IPS DF 6.9 (cell line): ENCODE data around the gene THAP5.

Source experiments
- DNase-seq: peaks from one replicate; pipeline ENCODE4 v3.0.0-alpha.2; 2013; ENCODE audit warnings: low read depth, low spot score
- H3K27ac ChIP-seq: one replicate; pipeline ENCODE4 v1.5.1; 2013; ENCODE audit warnings: low read length, control low read depth
- H3K27me3 ChIP-seq: 2 replicates; pipeline ENCODE4 v1.6.1; 2013; ENCODE audit warnings: mild to moderate bottlenecking, low read length; ENCODE audit not compliant: control insufficient read depth, insufficient read depth
- H3K36me3 ChIP-seq: 2 replicates; pipeline ENCODE4 v1.6.1; 2013; ENCODE audit warnings: low read length; ENCODE audit not compliant: control insufficient read depth, insufficient read depth
- H3K4me1 ChIP-seq: 2 replicates; pipeline ENCODE4 v1.6.1; 2013; ENCODE audit warnings: low read length; ENCODE audit not compliant: control insufficient read depth, insufficient read depth
- H3K4me3 ChIP-seq: 2 replicates; pipeline ENCODE4 v1.5.1; 2013; ENCODE audit warnings: mild to moderate bottlenecking, low read length
- H3K9me3 ChIP-seq: 2 replicates; pipeline ENCODE4 v1.6.1; 2013; ENCODE audit warnings: low read length, inconsistent platforms; ENCODE audit not compliant: control insufficient read depth, insufficient read depth
- WGBS: extraction: QIAGEN DNeasy Blood & Tissue Kit; methylation state at CpG from one replicate; pipeline ENCODE4 v1.1.7; 2013; ENCODE audit warnings: mixed read lengths, missing lambda C conversion rate; ENCODE audit not compliant: insufficient read length, insufficient coverage; 5-methylcytosine and 5-hydroxymethylcytosine counted together

THAP5 gene

GRCh38 chr7:108569381-108570145 lies at the start of gene THAP5, which contains the start of gene DNAJB9:
THAP5 (minus strand) TSS chr7:108569706; CDS start chr7:108569569, 137 bp downstream.
DNAJB9 (plus strand) TSS chr7:108569874; CDS start chr7:108571727, 1,853 bp downstream.
- Histone ChIP-seq H3K4me3 (peak within 1 kb of the TSS; percentile 63), H3K36me3 (no peaks in the 10 kb centered on the region), H3K27ac (no peak within 1 kb of the TSS), H3K27me3 (no peaks in the 10 kb centered on the region), H3K9me3 (no peaks in the 10 kb centered on the region), H3K4me1 (no peaks in the 10 kb centered on the region; the same call in 1 of the 2 replicates)
- peak; percentile 99 for DNase-seq
- no CpG with 5 or more reads among the region's 65 CpGs for WGBS

GRCh38 chr7:108618056-108618455 lies 48.5 kb upstream of the THAP5 start:
- no CpG with 5 or more reads among the region's 3 CpGs for WGBS
- DNase-seq = no peak
- Histone ChIP-seq H3K27me3 (no peaks in the 10 kb centered on the region), H3K4me1 (no peaks in the 10 kb centered on the region), H3K4me3 (no peak overlapping the region), H3K27ac (no peak overlapping the region), H3K9me3 (no peaks in the 10 kb centered on the region), H3K36me3 (no peaks in the 10 kb centered on the region)

- Histone ChIP-seq H3K9me3 (no peaks in the 10 kb centered on the region), H3K36me3 (no peaks in the 10 kb centered on the region), H3K27me3 (no peaks in the 10 kb centered on the region), H3K27ac (no peak overlapping the region), H3K4me1 (no peaks in the 10 kb centered on the region), H3K4me3 (no peak overlapping the region)
- DNase-seq = no peak
- no CpG with 5 or more reads among the region's 3 CpGs for WGBS
Observed at GRCh38 chr7:108614896-108615295, 45.4 kb upstream of the THAP5 start.

- H3K27me3 ChIP-seq = no peaks in the 10 kb centered on the region
- WGBS = no CpG with 5 or more reads among the region's 4 CpGs
Observed at GRCh38 chr7:108613949-108614381, 44.5 kb upstream of the THAP5 start.

GRCh38 chr7:108613147-108613948 lies 43.8 kb upstream of the THAP5 start:
- Histone ChIP-seq H3K4me3 (no peak overlapping the region), H3K36me3 (no peaks in the 10 kb centered on the region), H3K27me3 (no peaks in the 10 kb centered on the region), H3K9me3 (no peaks in the 10 kb centered on the region), H3K27ac (no peak overlapping the region), H3K4me1 (no peaks in the 10 kb centered on the region)
- DNase-seq = peak; percentile 22
- WGBS = no CpG with 5 or more reads among the region's 5 CpGs

More at GRCh38 chr7:108613949-108614381, 44.5 kb upstream of the THAP5 start:
- H3K27ac ChIP-seq = no peak overlapping the region
- no peaks in the 10 kb centered on the region for H3K9me3 ChIP-seq
- DNase-seq = no peak
- H3K36me3 ChIP-seq = no peaks in the 10 kb centered on the region
- no peak overlapping the region for H3K4me3 ChIP-seq
- H3K4me1 ChIP-seq = no peaks in the 10 kb centered on the region

GRCh38 chr7:108611268-108611667 lies 41.8 kb upstream of the THAP5 start:
- WGBS = no CpG with 5 or more reads among the region's 4 CpGs
- Histone ChIP-seq H3K4me3 (no peak overlapping the region), H3K36me3 (no peaks in the 10 kb centered on the region), H3K4me1 (no peaks in the 10 kb centered on the region), H3K27me3 (no peaks in the 10 kb centered on the region), H3K9me3 (no peaks in the 10 kb centered on the region), H3K27ac (no peak overlapping the region)
- DNase-seq = no peak

- H3K36me3 ChIP-seq = no peaks in the 10 kb centered on the region
Observed at GRCh38 chr7:108609643-108610042, 40.1 kb upstream of the THAP5 start.

GRCh38 chr7:108605559-108606201 lies 36.2 kb upstream of the THAP5 start:
- Histone ChIP-seq H3K27ac (no peak overlapping the region), H3K36me3 (no peaks in the 10 kb centered on the region), H3K9me3 (no peaks in the 10 kb centered on the region), H3K4me1 (no peaks in the 10 kb centered on the region), H3K4me3 (no peak overlapping the region), H3K27me3 (no peaks in the 10 kb centered on the region)
- WGBS = no CpG with 5 or more reads among the region's 7 CpGs
- DNase-seq = no peak

More at GRCh38 chr7:108609643-108610042, 40.1 kb upstream of the THAP5 start:
- H3K4me3 ChIP-seq = no peak overlapping the region
- DNase-seq = no peak
- no peaks in the 10 kb centered on the region for H3K27me3 ChIP-seq
- WGBS = no CpG with 5 or more reads among the region's 2 CpGs
- H3K9me3 ChIP-seq = no peaks in the 10 kb centered on the region
- no peaks in the 10 kb centered on the region for H3K4me1 ChIP-seq
- no peak overlapping the region for H3K27ac ChIP-seq

- no peaks in the 10 kb centered on the region for H3K27me3 ChIP-seq
- H3K27ac ChIP-seq = no peak overlapping the region
- no peak overlapping the region for H3K4me3 ChIP-seq
- H3K4me1 ChIP-seq = no peaks in the 10 kb centered on the region
- DNase-seq = no peak
- H3K36me3 ChIP-seq = no peaks in the 10 kb centered on the region
- H3K9me3 ChIP-seq = no peaks in the 10 kb centered on the region
- WGBS = no CpG with 5 or more reads among the region's 11 CpGs
Observed at GRCh38 chr7:108604307-108605077, 35.0 kb upstream of the THAP5 start.
